Mesenchymal stem cell (in vitro differentiated cells and primary cell): ENCODE data around the gene CTNNAL1.
A peak's percentile ranks its signal among the peaks of the same experiment; 100 is the strongest.

Source experiments
- DNase-seq: peaks from one replicate; pipeline ENCODE4 v3.0.0-alpha.2; 2013
- H2AFZ ChIP-seq: one replicate; pipeline ENCODE4 v1.6.1; 2013; ENCODE audit warnings: low read depth, mild to moderate bottlenecking, control low read depth, inconsistent platforms, low read length, moderate library complexity
- H2AK5ac ChIP-seq: 2 replicates; pipeline ENCODE4 v1.6.1; 2013; ENCODE audit warnings: low read length, moderate library complexity, mild to moderate bottlenecking, inconsistent platforms; ENCODE audit not compliant: severe bottlenecking
- H2BK120ac ChIP-seq: one replicate; pipeline ENCODE4 v1.6.1; 2013; ENCODE audit warnings: low read depth, mild to moderate bottlenecking, inconsistent platforms, low read length, moderate library complexity
- H2BK12ac ChIP-seq, 2 experiments: one replicate each; pipeline ENCODE4 v1.6.1; 2013; ENCODE audit warnings: inconsistent platforms in 2 of 2, low read length in 2 of 2, mild to moderate bottlenecking in 2 of 2, moderate library complexity in 2 of 2, control low read depth in 1 of 2
- H2BK15ac ChIP-seq: one replicate; pipeline ENCODE4 v1.6.1; 2013; ENCODE audit warnings: mild to moderate bottlenecking, low read depth, inconsistent platforms; ENCODE audit not compliant: poor library complexity, severe bottlenecking
- H2BK5ac ChIP-seq: 2 replicates; pipeline ENCODE4 v1.6.1; 2013; ENCODE audit warnings: low read depth, mild to moderate bottlenecking, low read length, control low read depth, inconsistent platforms; ENCODE audit not compliant: poor library complexity, severe bottlenecking
- H3K14ac ChIP-seq, 2 experiments: one replicate each; pipeline ENCODE4 v1.6.1; 2013; ENCODE audit warnings: inconsistent platforms in 2 of 2, low read length in 2 of 2, control low read depth in 1 of 2, mild to moderate bottlenecking in 1 of 2, moderate library complexity in 1 of 2
- H3K18ac ChIP-seq, 2 experiments: one replicate each; pipeline ENCODE4 v1.6.1; 2013; ENCODE audit warnings: inconsistent platforms in 2 of 2, low read length in 2 of 2, control low read depth in 1 of 2, low read depth in 1 of 2, mild to moderate bottlenecking in 1 of 2
- H3K23ac ChIP-seq, 2 experiments: one replicate each; pipeline ENCODE4 v1.6.1; 2013; ENCODE audit warnings: inconsistent platforms in 2 of 2, low read length in 2 of 2, mild to moderate bottlenecking in 2 of 2, moderate library complexity in 2 of 2, control low read depth in 1 of 2
- H3K27ac ChIP-seq: 2 replicates; pipeline ENCODE4 v1.5.1; 2013; ENCODE audit warnings: mild to moderate bottlenecking, moderate library complexity, low read length, control low read depth, inconsistent platforms; ENCODE audit not compliant: poor library complexity, severe bottlenecking
- H3K27me3 ChIP-seq, 2 experiments: 2 replicates each; pipeline versions ENCODE4 v1.6.1 to v1.7.0; 2013; ENCODE audit warnings: low read length in 2 of 2, mild to moderate bottlenecking in 2 of 2, moderate library complexity in 2 of 2, control low read depth in 1 of 2, inconsistent platforms in 1 of 2; ENCODE audit not compliant: control insufficient read depth in 1 of 2, insufficient read depth in 1 of 2
- H3K36me3 ChIP-seq, 2 experiments: 2 replicates each; pipeline versions ENCODE4 v1.6.1 to v1.7.0; 2013; ENCODE audit warnings: low read length in 2 of 2, control low read depth in 1 of 2, inconsistent platforms in 1 of 2, low read depth in 1 of 2, mild to moderate bottlenecking in 1 of 2; ENCODE audit not compliant: insufficient read depth in 2 of 2, control insufficient read depth in 1 of 2
- H3K4ac ChIP-seq, 2 experiments: one replicate each; pipeline ENCODE4 v1.6.1; 2013; ENCODE audit warnings: inconsistent platforms in 2 of 2, low read length in 2 of 2, mild to moderate bottlenecking in 2 of 2, moderate library complexity in 2 of 2, control low read depth in 1 of 2, low read depth in 1 of 2
- H3K4me1 ChIP-seq: 2 replicates; pipeline ENCODE4 v1.6.1; 2013; ENCODE audit warnings: low read depth, low read length, control low read depth; ENCODE audit not compliant: control insufficient read depth, insufficient read depth
- H3K4me2 ChIP-seq: 2 replicates; pipeline ENCODE4 v1.6.1; 2013; ENCODE audit warnings: low read length, mild to moderate bottlenecking, inconsistent platforms; ENCODE audit not compliant: poor library complexity, severe bottlenecking
- H3K4me3 ChIP-seq, 2 experiments: 2 replicates each; pipeline versions ENCODE4 v1.5.1 to v1.7.0; 2013; ENCODE audit warnings: low read length in 2 of 2, mild to moderate bottlenecking in 2 of 2, control low read depth in 1 of 2, low read depth in 1 of 2; ENCODE audit not compliant: insufficient read depth in 1 of 2
- H3K79me1 ChIP-seq: replicated peaks from 2 replicates; pipeline ENCODE4 v1.6.1; 2013; ENCODE audit warnings: mild to moderate bottlenecking, control low read depth, low read length, inconsistent platforms; ENCODE audit not compliant: poor library complexity, severe bottlenecking
- H3K9ac ChIP-seq: 2 replicates; pipeline ENCODE4 v1.7.0; 2013; ENCODE audit warnings: mild to moderate bottlenecking, low read length, moderate library complexity
- H3K9me3 ChIP-seq: 2 replicates; pipeline ENCODE4 v1.7.0; 2013; ENCODE audit warnings: mild to moderate bottlenecking, low read length; ENCODE audit not compliant: control insufficient read depth
- H4K8ac ChIP-seq: one replicate; pipeline ENCODE4 v1.6.1; 2013; ENCODE audit warnings: inconsistent platforms, mild to moderate bottlenecking, low read length, moderate library complexity
- H4K91ac ChIP-seq: one replicate; pipeline ENCODE4 v1.6.1; 2013; ENCODE audit warnings: mild to moderate bottlenecking, low read length, inconsistent platforms
- WGBS: methylation state at CpG from one replicate; pipeline ENCODE4 v1.1.7; 2013; ENCODE audit warnings: mixed read lengths; 5-methylcytosine and 5-hydroxymethylcytosine counted together

Gene CTNNAL1

GRCh38 chr9:108953983-108954574, 59.2 kb downstream of the CTNNAL1 start:
- H3K18ac ChIP-seq = no peak overlapping the region
- DNase-seq = peak; percentile 66
- peak overlapping the region; percentile 71 for H3K9ac ChIP-seq
- no peak overlapping the region for H3K14ac ChIP-seq
- no peak overlapping the region for H3K27ac ChIP-seq
- H3K4me3 ChIP-seq = no peak overlapping the region
- H4K91ac ChIP-seq = no peak overlapping the region
- no peak overlapping the region for H2AK5ac ChIP-seq
- no peak overlapping the region for H2BK5ac ChIP-seq
- H3K4me2 ChIP-seq = no peak overlapping the region
- no CpG with 5 or more reads among the region's 3 CpGs for WGBS
- no peak overlapping the region for H3K23ac ChIP-seq
- no peaks in the 10 kb centered on the region for H3K4me1 ChIP-seq
- H4K8ac ChIP-seq = no peak overlapping the region
- H3K79me1 ChIP-seq = peaks cover 11% of the 10 kb centered on the region
- no peak overlapping the region for H2BK12ac ChIP-seq
- peaks cover 0 to 28% of the 10 kb centered on the region in 2 experiments for H3K36me3 ChIP-seq
- no peak overlapping the region for H2BK120ac ChIP-seq
- H2BK15ac ChIP-seq = no peak overlapping the region
- H2AFZ ChIP-seq = no peak overlapping the region
- no peak overlapping the region for H3K4ac ChIP-seq
- H3K9me3 ChIP-seq = no peaks in the 10 kb centered on the region
- H3K27me3 ChIP-seq = no peaks in the 10 kb centered on the region

- no peak overlapping the region for H2BK5ac ChIP-seq
- H4K91ac ChIP-seq = no peak overlapping the region
- H2BK120ac ChIP-seq = no peak overlapping the region
- no peak overlapping the region for H3K4ac ChIP-seq
- 100% methylated on average over 1 of the region's 2 CpGs for WGBS
- no peaks in the 10 kb centered on the region for H3K27me3 ChIP-seq
- no peak overlapping the region for H3K18ac ChIP-seq
- no peak overlapping the region for H2BK12ac ChIP-seq
- peaks cover 0 to 48% of the 10 kb centered on the region in 2 experiments for H3K36me3 ChIP-seq
- no peak overlapping the region for H4K8ac ChIP-seq
- no peak overlapping the region for H2AK5ac ChIP-seq
- H3K27ac ChIP-seq = no peak overlapping the region
- H3K14ac ChIP-seq = no peak overlapping the region
- H3K9me3 ChIP-seq = no peaks in the 10 kb centered on the region
- H3K79me1 ChIP-seq = peaks cover 5% of the 10 kb centered on the region
- H2AFZ ChIP-seq = no peak overlapping the region
- DNase-seq = no peak
- no peaks in the 10 kb centered on the region for H3K4me1 ChIP-seq
- H3K4me2 ChIP-seq = no peak overlapping the region
- H3K4me3 ChIP-seq = no peak overlapping the region
- H3K23ac ChIP-seq = no peak overlapping the region
- no peak overlapping the region for H2BK15ac ChIP-seq
- H3K9ac ChIP-seq = no peak overlapping the region
Observed at GRCh38 chr9:108951578-108951977, 61.7 kb downstream of the CTNNAL1 start.

GRCh38 chr9:108950168-108950567, 63.1 kb downstream of the CTNNAL1 start:
- H3K4me2 ChIP-seq = no peak overlapping the region
- no peak overlapping the region for H4K91ac ChIP-seq
- no peak overlapping the region for H2BK12ac ChIP-seq
- no peak overlapping the region for H3K14ac ChIP-seq
- WGBS = 88% methylated on average over 1 of the region's 1 CpG
- H2BK120ac ChIP-seq = no peak overlapping the region
- H3K9me3 ChIP-seq = no peaks in the 10 kb centered on the region
- peaks cover 0 to 54% of the 10 kb centered on the region in 2 experiments for H3K36me3 ChIP-seq
- H3K27me3 ChIP-seq = no peaks in the 10 kb centered on the region
- no peak overlapping the region for H2AK5ac ChIP-seq
- H2AFZ ChIP-seq = no peak overlapping the region
- H3K27ac ChIP-seq = no peak overlapping the region
- peaks cover 7% of the 10 kb centered on the region for H3K79me1 ChIP-seq
- H3K4ac ChIP-seq = no peak overlapping the region
- no peak overlapping the region for H3K23ac ChIP-seq
- H4K8ac ChIP-seq = no peak overlapping the region
- no peak overlapping the region for H3K9ac ChIP-seq
- H3K18ac ChIP-seq = no peak overlapping the region
- H2BK15ac ChIP-seq = no peak overlapping the region
- H2BK5ac ChIP-seq = no peak overlapping the region
- DNase-seq = no peak
- H3K4me1 ChIP-seq = no peaks in the 10 kb centered on the region
- H3K4me3 ChIP-seq = no peak overlapping the region

GRCh38 chr9:108939975-108940374, 73.3 kb downstream of the CTNNAL1 start:
- Histone ChIP-seq H2BK5ac (no peak overlapping the region), H2AFZ (no peak overlapping the region), H3K23ac (no peak overlapping the region)

More at GRCh38 chr9:108939975-108940374, 73.3 kb downstream of the CTNNAL1 start:
- Histone ChIP-seq H3K14ac (no peak overlapping the region), H3K4me3 (no peak overlapping the region), H3K4me1 (no peaks in the 10 kb centered on the region), H3K27ac (no peak overlapping the region), H3K79me1 (peaks cover 10% of the 10 kb centered on the region), H4K8ac (no peak overlapping the region), H3K18ac (no peak overlapping the region), H2BK12ac (no peak overlapping the region), H3K27me3 (no peaks in the 10 kb centered on the region), H2BK15ac (no peak overlapping the region), H3K9me3 (no peaks in the 10 kb centered on the region), H3K36me3 (peaks cover 0 to 84% of the 10 kb centered on the region in 2 experiments), H3K4ac (no peak overlapping the region), H3K9ac (no peak overlapping the region), H4K91ac (no peak overlapping the region), H2AK5ac (no peak overlapping the region), H2BK120ac (no peak overlapping the region), H3K4me2 (no peak overlapping the region)
- 100% methylated on average over 3 of the region's 4 CpGs for WGBS
- no peak for DNase-seq
